Measurements from ENCODE around the gene ARID1B. TPM values are rescaled to one million over a fixed set of nuclear protein-coding genes. Genes with fewer than 3 reads are reported as not detected.

ARID1B gene
- total RNA-seq, 1 experiment from 2014 or later: 35.6 TPM

- no peak for DNase-seq (ENCODE audit: low read depth, low spot score)
- Histone ChIP-seq H3K4me2 (ENCODE audit: low read length) (no peak overlapping the region), H3K9me2 (ENCODE audit: insufficient read depth) (no peaks in the 10 kb centered on the region), H3K4me3 (replicated peaks in 1 of 2; ENCODE audit: low read depth in 1 of 2, low read length in 2 of 2) (no peak overlapping the region), H4K20me1 (ENCODE audit: insufficient read depth) (no peaks in the 10 kb centered on the region), H3K9ac (ENCODE audit: low read length) (no peak overlapping the region), H2AFZ (ENCODE audit: low read depth, low read length, poor library complexity, severe bottlenecking) (no peak overlapping the region), H3K79me2 (ENCODE audit: insufficient read depth, low read length) (no peaks in the 10 kb centered on the region), H3K4me1 (ENCODE audit: control insufficient read depth in 1 of 2, insufficient read depth in 2 of 2, low read length in 2 of 2) (no peaks in the 10 kb centered on the region), H3K36me3 (ENCODE audit: control insufficient read depth in 1 of 2, insufficient read depth in 2 of 2, low read length in 2 of 2) (no peaks in the 10 kb centered on the region; a peak in 1 of 4 replicates), H3K27me3 (ENCODE audit: insufficient read depth, low read length) (no peaks in the 10 kb centered on the region), H3K9me3 (ENCODE audit: control insufficient read depth in 1 of 2, insufficient read depth in 1 of 2, low read depth in 1 of 2, low read length in 2 of 2) (no peaks in the 10 kb centered on the region), H3K27ac (ENCODE audit: low read depth, low read length) (no peak overlapping the region)
- TF ChIP-seq ZBTB33 (IDR thresholded peaks at IDR 0.05; ENCODE audit: extremely low read depth, insufficient replicate concordance, low read length) (no peak), SRF (IDR thresholded peaks at IDR 0.05; ENCODE audit: low read depth) (no peak), RAD21 (IDR thresholded peaks at IDR 0.05; ENCODE audit: low read depth) (no peak), REST (IDR thresholded peaks at IDR 0.05; ENCODE audit: low read depth) (no peak), ELF1 (IDR thresholded peaks at IDR 0.05; ENCODE audit: borderline replicate concordance, low read depth) (no peak), SP1 (IDR thresholded peaks at IDR 0.05; ENCODE audit: low read depth) (no peak), ZFX (IDR thresholded peaks at IDR 0.05) (no peak), JUND (IDR thresholded peaks at IDR 0.05) (no peak), MAX (IDR thresholded peaks at IDR 0.05) (no peak), ATF3 (IDR thresholded peaks at IDR 0.05) (no peak), EZH2 (IDR thresholded peaks at IDR 0.05) (no peak), POLR2AphosphoS5 (IDR thresholded peaks at IDR 0.05; ENCODE audit: low read depth, low read length) (no peak), CBX3 (IDR thresholded peaks at IDR 0.05; ENCODE audit: low read depth) (no peak), ZNF274 (IDR thresholded peaks at IDR 0.05; ENCODE audit: low read depth, low read length) (no peak), EGR1 (IDR thresholded peaks at IDR 0.05; ENCODE audit: low read depth) (no peak), CEBPB (IDR thresholded peaks at IDR 0.05; ENCODE audit: low read depth) (no peak)
- ChIA-PET RAD21 (ENCODE audit: low non-redundant PET in 1 of 2, low total read pairs in 2 of 2, uncharacterized antibody in 2 of 2, unreplicated experiment in 2 of 2) (no interaction called here), CTCF (no interaction called here), POLR2A (no interaction called here)
- BruUV-seq (replicated peaks): no TSS peak
- no peak for ATAC-seq
- intact Hi-C loops (cut with micrococcal nuclease): no loop called here
Measured at GRCh38 chr6:157200611-157201010, 423.4 kb downstream of the ARID1B start.
